IPS-NIHi7 (cell line): ENCODE results near the gene HOXA4.
A peak's percentile ranks its signal among the peaks of the same experiment; 100 is the strongest.

Experiments
- DNase-seq: peaks from one replicate; pipeline ENCODE4 v3.0.0; 2012; ENCODE audit warnings: mixed read lengths; ENCODE audit errors: extremely low spot score

The HOXA4 gene

GRCh38 chr7:27130540-27131389, at the start of gene HOXA4:
HOXA4 (minus strand) TSS chr7:27130757; CDS start chr7:27130733, 24 bp downstream.
- DNase-seq: peak; percentile 78

- DNase-seq: peak; percentile 81
Observed at GRCh38 chr7:27179503-27180430, 49.2 kb upstream of the HOXA4 start.

- no peak for DNase-seq
Observed at GRCh38 chr7:27179030-27179429, 48.5 kb upstream of the HOXA4 start.

GRCh38 chr7:27178366-27178765, 47.8 kb upstream of the HOXA4 start:
- no peak for DNase-seq

- no peak for DNase-seq
Observed at GRCh38 chr7:27177795-27178320, 47.3 kb upstream of the HOXA4 start.

- no peak for DNase-seq
Observed at GRCh38 chr7:27176962-27177794, 46.6 kb upstream of the HOXA4 start.

GRCh38 chr7:27176524-27176845, 45.9 kb upstream of the HOXA4 start:
- DNase-seq: no peak

- no peak for DNase-seq
Observed at GRCh38 chr7:27175626-27176523, 45.3 kb upstream of the HOXA4 start.

GRCh38 chr7:27174874-27175625, 44.5 kb upstream of the HOXA4 start:
- DNase-seq: no peak

- DNase-seq: no peak
Observed at GRCh38 chr7:27173956-27174873, 43.7 kb upstream of the HOXA4 start, which contains the start of gene HOXA10. HOXA10 (minus strand) TSS chr7:27174320; CDS start chr7:27174306, 14 bp downstream.

GRCh38 chr7:27173511-27173955, 43.0 kb upstream of the HOXA4 start:
- no peak for DNase-seq

GRCh38 chr7:27172823-27173510, 42.4 kb upstream of the HOXA4 start:
- no peak for DNase-seq

- DNase-seq: no peak
Observed at GRCh38 chr7:27172315-27172774, 41.8 kb upstream of the HOXA4 start.

GRCh38 chr7:27171637-27172314, 41.2 kb upstream of the HOXA4 start:
- DNase-seq: no peak

- DNase-seq: no peak
Observed at GRCh38 chr7:27171325-27171636, 40.7 kb upstream of the HOXA4 start.

GRCh38 chr7:27170426-27171324, 40.1 kb upstream of the HOXA4 start:
- DNase-seq: no peak
